GM23338 (cell line): Measurements from ENCODE around the gene EP400.

Experiments used
- CREB1 ChIP-seq: fragments of 250-450 bp; sonication (Bioruptor Pico); IDR thresholded peaks from 2 replicates; pipeline ENCODE4 v1.5.0; 2020; ENCODE audit warnings: low read depth, mild to moderate bottlenecking, moderate library complexity
- CTCF ChIP-seq, 2 experiments: fragments of 200-600 bp in 1 of 2; sonication (generic) in 1 of 2; conservative IDR thresholded peaks; 2 replicates each; pipeline versions ENCODE4 v1.5.1 to v1.6.1; 2016 to 2017; ENCODE audit warnings: antibody characterized with exemption in 2 of 2, low read depth in 2 of 2, mild to moderate bottlenecking in 2 of 2, moderate library complexity in 1 of 2
- ETS1 ChIP-seq: IDR thresholded peaks from 2 replicates; pipeline ENCODE4 v1.6.1; 2016; ENCODE audit warnings: antibody characterized with exemption
- EZH2 ChIP-seq: fragments of 200-600 bp; sonication (generic); IDR thresholded peaks from one replicate; pipeline ENCODE4 v1.8.0; 2017; ENCODE audit warnings: antibody characterized with exemption, mild to moderate bottlenecking, low read depth; ENCODE audit not compliant: unreplicated experiment
- EZH2phosphoT487 ChIP-seq: fragments of 200-600 bp; sonication (generic); IDR thresholded peaks from one replicate; pipeline ENCODE4 v1.8.1; 2018; ENCODE audit warnings: antibody characterized with exemption; ENCODE audit not compliant: unreplicated experiment
- JUNB ChIP-seq: IDR thresholded peaks from one replicate; pipeline ENCODE4 v1.6.1; 2016; ENCODE audit warnings: antibody characterized with exemption; ENCODE audit not compliant: unreplicated experiment
- NANOG ChIP-seq: IDR thresholded peaks from 2 replicates; pipeline ENCODE4 v1.6.1; 2016; ENCODE audit warnings: antibody characterized with exemption, borderline replicate concordance
- POLR2AphosphoS5 ChIP-seq: IDR thresholded peaks from 2 replicates; pipeline ENCODE4 v1.6.1; 2016; ENCODE audit warnings: antibody characterized with exemption, low read depth
- REST ChIP-seq: IDR thresholded peaks from one replicate; pipeline ENCODE4 v1.6.1; 2018; ENCODE audit warnings: antibody characterized with exemption; ENCODE audit not compliant: unreplicated experiment
- STAT1 ChIP-seq: IDR thresholded peaks from one replicate; pipeline ENCODE4 v1.6.1; 2016; ENCODE audit warnings: antibody characterized with exemption; ENCODE audit not compliant: unreplicated experiment
- ZNF331 ChIP-seq: fragments of 250-450 bp; sonication (Bioruptor Pico); IDR thresholded peaks from 2 replicates; pipeline ENCODE4 v1.5.0; 2020; ENCODE audit warnings: low read depth, mild to moderate bottlenecking, moderate library complexity

- no peak for TF ChIP-seq CTCF (conservative IDR thresholded peaks at IDR 0.05; ENCODE audit: low read depth in 2 of 2)
- no peak for TF ChIP-seq EZH2phosphoT487
- no peak for TF ChIP-seq EZH2
- no peak for TF ChIP-seq POLR2AphosphoS5
- no peak for TF ChIP-seq REST
- TF ChIP-seq NANOG, result no peak
- no peak for TF ChIP-seq CREB1 (CRISPR knock-in tag)
- TF ChIP-seq JUNB, result no peak
- TF ChIP-seq ZNF331 (CRISPR knock-in tag), result no peak
- no peak for TF ChIP-seq STAT1
- no peak for TF ChIP-seq ETS1
Observed at GRCh38 chr12:132004946-132005345, 55.2 kb downstream of the EP400 start.
